Measurements from ENCODE around the gene TTC9B.
"Not testable (repeated sequence)": the region's sequence is repeated elsewhere in the genome, so short reads cannot be mapped to it uniquely, and the experiment has no call there.

Gene TTC9B

DNA sequence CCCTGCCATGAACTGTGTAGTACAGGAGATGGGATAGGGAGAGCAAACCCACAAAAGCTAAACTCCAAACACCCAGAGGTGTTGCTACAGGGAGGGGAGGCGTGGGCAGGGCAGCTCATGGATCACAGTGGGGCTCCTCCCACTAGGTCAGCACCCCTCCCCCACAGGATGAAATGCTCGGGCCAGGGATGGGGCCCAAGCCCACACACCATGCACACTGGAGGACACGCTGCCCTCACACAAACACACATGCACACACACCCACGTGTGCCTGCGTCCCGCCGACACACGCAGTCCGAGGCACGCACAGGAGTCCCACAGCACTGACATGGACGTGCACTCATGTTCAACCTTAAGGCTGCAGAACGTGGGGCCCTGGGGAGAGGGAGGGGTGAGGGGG is 14.3 kb upstream of the TTC9B start:
- DNase-seq = no peak

DNA sequence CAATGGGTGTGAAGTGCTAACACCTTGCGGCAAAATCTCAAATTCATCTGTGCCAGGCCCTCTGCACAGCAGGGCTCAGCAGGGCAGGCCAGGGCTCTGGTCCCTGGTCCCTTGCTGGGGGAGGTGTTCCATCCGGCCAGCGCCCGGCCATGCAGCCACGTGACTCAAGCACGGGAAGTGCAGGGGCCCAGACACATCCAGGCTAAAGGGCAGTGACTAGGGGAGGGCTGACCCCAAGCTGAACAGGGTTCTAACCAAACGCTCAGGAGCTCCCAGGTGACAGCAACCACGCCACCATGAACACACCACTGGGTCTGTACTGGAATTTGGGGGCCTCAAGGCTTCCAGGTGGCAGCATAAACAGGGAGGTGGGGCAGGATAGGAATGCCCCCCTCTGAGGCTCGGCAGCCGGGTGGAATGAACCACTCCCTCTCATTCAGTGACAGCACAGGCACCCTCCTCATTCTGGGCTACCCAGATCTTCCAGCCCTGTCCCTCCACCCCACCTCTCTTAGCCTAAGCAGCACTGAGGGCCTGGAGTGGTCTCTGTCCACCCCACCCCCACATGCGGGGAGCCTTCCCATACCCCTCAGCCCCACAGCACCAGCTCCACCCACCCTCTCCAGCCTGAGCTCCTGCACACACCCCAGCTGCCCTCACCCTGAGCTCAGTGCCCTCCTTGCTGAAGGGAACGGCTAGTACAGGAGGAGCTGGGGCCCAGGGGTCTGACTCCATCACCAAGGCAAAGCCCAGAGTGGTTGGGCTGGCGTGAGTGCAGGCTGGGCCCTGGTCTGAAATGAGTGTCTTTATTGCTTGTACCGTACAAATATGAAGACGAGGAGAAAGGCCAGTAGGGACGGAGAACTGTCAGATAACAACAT is 13.6 kb upstream of the TTC9B start:
- DNase-seq = no peak

GRCh38 chr19:40231057-40231456 is 12.9 kb upstream of the TTC9B start:
- DNase-seq = no peak

DNA sequence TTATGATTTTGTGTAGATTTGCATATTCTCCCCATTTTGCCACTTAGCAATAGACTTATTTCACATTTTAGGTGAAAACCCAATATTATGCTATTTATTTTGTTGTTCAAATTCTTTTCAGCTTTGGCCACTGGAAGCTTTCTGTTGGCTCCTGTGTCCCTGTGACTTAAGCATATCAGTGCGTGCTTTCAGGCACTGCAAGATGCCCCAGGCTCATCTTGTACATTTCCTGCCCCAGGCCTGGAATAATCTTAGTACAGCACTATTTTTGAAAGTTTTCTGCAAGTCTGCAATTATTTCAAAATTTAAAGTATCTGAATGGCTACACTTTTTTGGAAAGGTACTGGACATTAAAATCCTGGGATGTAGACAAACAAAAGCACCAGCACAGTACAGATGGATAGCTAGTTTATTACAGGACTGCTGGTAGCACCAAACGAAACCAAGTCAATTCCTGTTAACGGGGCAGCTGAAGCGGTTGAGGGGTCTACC is 11.8 kb upstream of the TTC9B start:
- DNase-seq = no peak

DNA sequence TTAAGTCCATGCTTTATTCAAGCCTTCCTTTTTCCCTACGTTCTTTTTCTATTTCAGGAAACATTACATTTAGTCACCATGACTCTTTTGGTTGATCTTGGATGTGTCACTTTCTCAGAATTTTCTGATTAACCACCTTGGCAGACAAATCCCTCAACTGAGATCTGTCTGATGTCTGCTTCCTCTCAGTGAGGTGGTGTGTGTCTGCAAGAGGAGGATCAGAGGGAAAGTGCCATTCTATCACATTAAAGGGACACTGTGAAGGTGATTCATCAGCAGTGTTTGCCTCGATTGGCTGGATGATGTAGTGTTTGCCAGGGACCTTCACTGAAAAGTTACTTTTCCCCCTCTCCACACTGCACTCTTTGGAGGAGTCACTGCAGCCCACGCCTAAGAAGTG is 11.3 kb upstream of the TTC9B start:
- DNase-seq = no peak

DNA sequence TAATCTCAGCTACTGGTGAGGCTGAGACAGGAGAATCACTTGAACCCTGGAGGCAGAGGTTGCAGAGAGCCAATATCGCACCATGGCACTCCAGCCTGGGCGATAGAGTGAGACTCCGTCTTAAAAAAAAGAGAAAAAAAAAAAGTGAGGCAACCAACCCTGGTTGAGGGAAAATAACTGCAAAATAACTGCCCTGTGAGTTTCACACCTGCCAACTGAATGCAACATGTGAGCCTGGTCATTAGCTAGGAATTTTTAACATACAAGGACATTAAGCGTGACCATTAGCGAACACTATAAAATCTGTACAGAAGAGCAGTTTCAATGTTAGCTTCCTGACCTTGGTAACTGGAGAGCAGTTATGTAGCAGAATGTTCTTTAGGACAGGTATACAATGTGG is 10.7 kb upstream of the TTC9B start:
- DNase-seq = no peak

DNA sequence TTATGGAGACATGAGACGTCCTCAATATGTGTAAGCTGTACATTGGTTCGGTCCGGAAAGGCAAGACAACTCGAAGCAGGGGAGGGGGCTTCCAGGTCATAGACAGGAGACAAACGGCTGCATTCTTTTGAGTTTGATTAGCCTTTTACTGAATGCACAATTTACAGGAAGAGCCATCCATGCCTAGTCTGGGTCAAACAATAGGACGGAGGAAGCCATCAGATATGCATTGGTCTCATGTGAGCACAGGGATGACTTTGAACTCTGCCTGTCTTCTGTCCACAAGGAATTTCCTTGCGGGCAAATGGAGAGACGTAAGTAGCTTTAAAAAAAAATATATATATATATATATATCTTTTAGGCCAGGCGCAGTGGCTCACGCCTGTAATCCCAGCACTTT is 10.2 kb upstream of the TTC9B start:
- DNase-seq = no peak

DNA sequence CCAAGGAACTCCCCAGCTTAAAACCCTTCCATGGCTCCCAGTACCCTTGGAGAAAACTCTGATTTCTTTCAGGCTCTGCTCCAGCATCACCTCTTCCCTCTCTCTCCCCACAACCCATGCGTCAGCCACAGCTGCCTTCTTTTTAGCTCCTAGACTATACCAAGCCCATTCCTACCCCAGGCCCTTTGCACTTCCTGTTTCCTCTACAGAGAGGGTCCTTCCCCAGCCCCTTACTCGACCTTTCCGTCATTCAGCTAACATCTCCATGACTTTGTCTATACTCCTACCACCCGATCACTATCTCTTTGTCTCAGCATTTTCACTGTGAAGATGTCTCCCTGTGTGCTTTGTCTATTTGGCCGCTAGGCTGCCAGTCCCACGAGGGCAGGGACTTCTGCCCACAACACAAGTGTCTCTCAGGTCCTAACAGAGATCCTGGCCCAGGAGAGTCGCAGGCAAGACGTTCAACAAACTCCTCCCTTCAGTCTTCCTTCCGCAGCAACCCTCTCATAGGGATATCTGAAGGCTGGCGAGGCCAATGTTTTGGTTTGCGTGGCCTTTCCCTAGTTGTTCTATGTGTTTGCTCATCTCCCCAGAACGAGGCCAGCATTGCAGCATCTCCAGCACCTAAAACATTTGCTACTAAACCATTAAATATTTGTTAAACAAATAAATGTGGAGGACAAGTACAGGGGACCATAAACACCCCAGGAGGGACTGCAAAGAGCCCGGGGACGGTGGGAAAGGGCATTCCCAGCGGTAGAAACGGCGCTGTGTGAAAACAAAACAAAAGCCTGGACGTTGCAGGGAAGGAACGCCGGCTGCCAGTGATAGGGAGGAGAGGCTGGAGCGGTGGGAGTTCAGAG is 7.5 kb upstream of the TTC9B start:
- DNase-seq = no peak

DNA sequence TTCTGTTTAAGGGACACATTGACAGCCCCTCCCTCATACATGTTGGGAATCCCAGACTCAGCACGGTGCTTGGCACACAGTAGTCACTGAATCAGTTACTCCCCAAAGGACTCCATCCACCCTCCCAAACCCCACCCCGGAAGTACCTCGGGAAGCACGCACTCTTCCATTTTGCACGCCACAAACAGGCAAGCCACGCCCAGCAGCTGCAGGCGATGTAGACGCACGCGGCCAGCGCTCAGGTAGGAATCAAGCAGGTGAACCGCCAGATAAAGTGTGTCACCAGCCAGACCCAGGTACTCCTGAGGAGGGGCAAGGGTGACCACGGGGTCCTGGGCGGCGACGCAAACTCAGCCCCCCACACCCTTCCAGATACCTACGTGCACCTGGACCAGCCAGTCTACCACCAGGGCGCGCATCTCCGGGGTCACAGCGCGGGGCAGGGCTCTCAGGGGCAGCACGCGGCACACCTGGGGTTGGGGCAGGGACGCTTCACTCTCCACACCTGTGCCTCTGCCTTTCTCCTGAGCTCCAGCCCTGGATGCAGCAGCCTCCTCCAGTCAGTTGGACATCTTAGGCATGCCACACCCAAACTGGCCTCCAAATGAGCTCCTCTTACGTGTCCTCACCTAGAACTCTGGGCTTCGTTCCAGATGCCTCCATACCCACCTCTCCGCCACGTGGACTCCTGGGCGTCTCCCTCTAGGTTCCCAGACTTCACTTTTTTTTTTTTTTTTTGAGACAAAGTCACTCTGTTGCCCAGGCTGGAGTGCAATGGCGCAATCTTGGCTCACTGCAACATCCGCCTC is 6.4 kb upstream of the TTC9B start:
- DNase-seq = no peak

DNA sequence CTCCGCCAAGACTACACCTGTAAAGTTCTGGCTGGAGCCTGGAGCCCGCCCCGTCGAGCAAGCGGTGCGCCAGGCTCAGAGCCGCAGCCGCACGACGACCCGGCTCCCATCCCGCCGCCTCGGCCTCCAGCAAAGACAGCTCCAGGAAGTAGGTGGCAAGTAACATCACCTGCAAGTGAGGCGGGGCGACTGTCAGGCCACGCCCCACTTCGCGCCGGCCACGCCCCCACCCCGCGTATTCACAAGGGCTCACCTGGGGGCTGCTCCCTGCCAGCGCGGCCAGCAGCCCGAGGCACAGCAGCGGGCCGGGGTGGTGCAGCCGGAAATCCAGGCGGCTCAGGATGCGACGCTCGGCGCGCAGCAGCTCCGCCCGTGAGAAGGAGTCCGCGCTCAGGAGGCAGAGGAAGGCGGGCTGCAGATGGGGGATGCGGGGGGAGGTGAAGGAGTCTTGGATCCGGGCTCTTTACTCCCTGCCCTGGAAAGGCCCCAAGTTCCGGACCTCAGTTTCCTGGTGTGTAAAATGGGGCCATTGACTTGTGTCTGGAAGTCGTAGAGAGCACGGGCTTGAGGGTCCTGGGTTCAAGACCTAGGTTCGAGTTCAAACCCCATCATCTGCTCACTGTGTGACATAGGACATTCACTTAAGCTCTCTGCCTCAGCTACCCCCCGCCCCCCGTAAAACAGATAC is 5.1 kb upstream of the TTC9B start:
- no peak for DNase-seq

GRCh38 chr19:40221858-40222619 is 3.9 kb upstream of the TTC9B start:
- peak in 1 of 2 experiments; percentile 80 for DNase-seq

DNA sequence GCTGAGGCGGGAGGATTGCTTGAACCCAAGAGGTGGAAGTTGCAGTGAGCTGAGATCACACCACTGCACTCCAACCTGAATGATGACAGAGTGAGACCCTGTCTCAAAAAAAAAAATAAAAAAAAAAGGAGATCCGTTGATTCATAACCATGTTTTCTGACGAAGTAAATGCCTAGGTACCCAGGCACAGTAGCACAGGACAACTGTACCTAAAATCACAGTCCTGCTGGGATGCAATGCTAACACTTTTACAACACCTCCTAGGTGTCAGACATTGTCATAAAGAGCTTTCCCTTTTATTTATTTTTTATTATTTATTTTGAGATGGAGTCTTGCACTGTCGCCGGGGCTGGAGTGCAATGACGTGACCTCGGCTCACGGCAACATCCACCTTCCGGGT is 2.5 kb upstream of the TTC9B start:
- DNase-seq = no peak

- no peak for DNase-seq
These were observed 1.6 kb upstream of the TTC9B start for GRCh38 chr19:40219721-40220276.

- not testable (repeated sequence) for DNase-seq
These were observed 845 bp upstream of the TTC9B start for GRCh38 chr19:40219029-40219428.

GRCh38 chr19:40217027-40217810 is 965 bp downstream of the TTC9B start:
- DNase-seq = peak in 1 of 2 experiments; percentile 12

GRCh38 chr19:40216777-40217026 is 1.5 kb downstream of the TTC9B start:
- DNase-seq = no peak

DNA sequence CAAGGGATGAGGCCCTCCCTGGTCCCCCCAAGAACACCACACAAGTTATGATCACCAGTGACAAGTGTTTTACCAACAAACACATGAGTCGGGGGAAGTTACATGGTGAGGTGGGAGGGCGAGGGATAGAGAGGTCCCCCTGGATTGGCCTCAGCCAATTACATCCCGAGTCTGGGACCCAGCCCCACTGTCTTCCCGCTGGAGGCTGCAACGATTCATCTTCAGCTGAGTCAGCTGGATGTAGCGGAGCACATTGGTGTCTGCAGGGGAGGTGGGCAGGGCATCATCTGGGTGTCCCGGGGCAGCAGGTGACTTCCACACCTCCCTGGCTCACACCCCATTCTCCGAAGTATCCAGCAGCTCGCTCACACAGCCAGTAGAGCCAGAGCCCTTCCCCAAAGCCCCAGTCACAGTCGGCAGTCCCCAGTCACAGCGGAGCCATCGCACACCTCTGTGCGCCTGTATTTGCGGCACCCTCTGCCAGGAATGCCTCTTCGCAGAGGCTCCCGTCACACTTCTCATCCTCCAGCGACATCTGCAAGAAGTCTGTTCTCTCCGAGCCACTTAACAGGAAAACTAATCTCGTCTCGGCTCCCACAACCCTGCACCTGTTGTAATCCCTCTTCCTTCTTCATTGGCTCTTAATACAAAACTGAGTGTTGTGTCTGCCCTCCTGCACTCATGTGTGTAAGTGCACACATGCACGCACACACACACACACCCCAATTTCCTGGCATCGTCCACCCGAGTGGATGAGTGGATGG is 2.0 kb downstream of the TTC9B start:
- no peak for DNase-seq

GRCh38 chr19:40214936-40215335 is 3.2 kb downstream of the TTC9B start:
- no peak for DNase-seq

DNA sequence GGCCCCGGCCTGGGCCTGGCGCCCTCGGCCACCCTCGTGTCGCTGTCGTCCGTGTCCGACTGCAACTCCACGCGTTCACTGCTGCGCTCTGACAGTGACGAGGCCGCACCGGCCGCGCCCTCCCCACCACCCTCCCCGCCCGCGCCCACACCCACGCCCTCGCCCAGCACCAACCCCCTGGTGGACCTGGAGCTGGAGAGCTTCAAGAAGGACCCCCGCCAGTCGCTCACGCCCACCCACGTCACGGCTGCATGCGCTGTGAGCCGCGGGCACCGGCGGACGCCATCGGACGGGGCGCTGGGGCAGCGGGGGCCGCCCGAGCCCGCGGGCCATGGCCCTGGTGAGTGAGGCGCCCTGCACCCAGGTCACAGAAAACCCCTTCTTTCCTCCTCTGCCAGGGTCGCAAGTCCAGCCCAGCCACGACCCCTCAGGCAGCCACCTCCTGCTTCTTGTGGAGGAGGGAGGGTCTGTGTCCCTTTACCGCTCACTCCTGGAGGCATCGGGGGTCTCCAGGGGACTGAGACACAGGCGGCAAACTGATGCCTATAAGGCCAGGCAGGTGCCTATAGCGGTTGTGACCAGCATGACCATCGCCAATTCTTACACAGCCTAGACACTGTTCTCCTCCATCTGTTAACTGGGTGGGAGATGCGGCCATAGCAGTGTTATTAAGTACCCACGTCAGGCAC is 4.2 kb downstream of the TTC9B start:
- DNase-seq = no peak
